Dendritic cell treated with granulocyte-macrophage colony-stimulating factor and Interleukin-4, amounts not matched to agents 40 ng/mL and 50 ng/mL, for 4 days (primary cell): ENCODE measurements around the gene PPIL6.

Experiments used
- H3K27ac Mint-ChIP-seq: one replicate; pipeline ENCODE4 v1.8.0; 2022; ENCODE audit warnings: mild to moderate bottlenecking, mixed read lengths
- H3K27me3 Mint-ChIP-seq: one replicate; pipeline ENCODE4 v1.8.0; 2022; ENCODE audit warnings: mild to moderate bottlenecking, mixed read lengths
- H3K36me3 Mint-ChIP-seq: one replicate; pipeline ENCODE4 v1.8.0; 2022; ENCODE audit warnings: low read depth, mixed read lengths
- H3K4me1 Mint-ChIP-seq: one replicate; pipeline ENCODE4 v1.8.0; 2022; ENCODE audit warnings: low read depth, mixed read lengths
- H3K4me3 Mint-ChIP-seq: one replicate; pipeline ENCODE4 v1.8.0; 2022; ENCODE audit warnings: mild to moderate bottlenecking, moderate library complexity, mixed read lengths
- H3K9me3 Mint-ChIP-seq: one replicate; pipeline ENCODE4 v1.8.0; 2022; ENCODE audit warnings: mixed read lengths
- intact Hi-C: fragments of 100-400 bp; cut with micrococcal nuclease; formaldehyde crosslinking; loops from one replicate; pipeline ENCODE4 v1.15.0; 2022

PPIL6 gene

GRCh38 chr6:109429496-109429895, 10.9 kb downstream of the PPIL6 start:
- Mint-ChIP-seq H3K27me3 (peaks cover 2% of the 10 kb centered on the region), H3K27ac (no peak overlapping the region), H3K4me3 (no peak overlapping the region), H3K4me1 (peaks cover 7% of the 10 kb centered on the region), H3K9me3 (no peaks in the 10 kb centered on the region), H3K36me3 (no peaks in the 10 kb centered on the region)
- intact Hi-C loops, result no loop called here

GRCh38 chr6:109428889-109429477, 11.4 kb downstream of the PPIL6 start:
- H3K4me3 Mint-ChIP-seq, result no peak overlapping the region
- no peaks in the 10 kb centered on the region for H3K9me3 Mint-ChIP-seq
- H3K36me3 Mint-ChIP-seq, result no peaks in the 10 kb centered on the region
- H3K4me1 Mint-ChIP-seq, result peaks cover 6% of the 10 kb centered on the region
- H3K27me3 Mint-ChIP-seq, result peaks cover 2% of the 10 kb centered on the region
- intact Hi-C loops, result no loop called here
- H3K27ac Mint-ChIP-seq, result no peak overlapping the region

- no peaks in the 10 kb centered on the region for H3K36me3 Mint-ChIP-seq
- no peak overlapping the region for H3K27ac Mint-ChIP-seq
- no peak overlapping the region for H3K4me3 Mint-ChIP-seq
- no peaks in the 10 kb centered on the region for H3K9me3 Mint-ChIP-seq
- intact Hi-C loops, result no loop called here
- H3K4me1 Mint-ChIP-seq, result no peaks in the 10 kb centered on the region
- no peaks in the 10 kb centered on the region for H3K27me3 Mint-ChIP-seq
Measured at GRCh38 chr6:109424946-109425345, 15.5 kb downstream of the PPIL6 start.

- intact Hi-C loops, result no loop called here
- H3K9me3 Mint-ChIP-seq, result no peaks in the 10 kb centered on the region
- H3K36me3 Mint-ChIP-seq, result no peaks in the 10 kb centered on the region
- H3K4me1 Mint-ChIP-seq, result no peaks in the 10 kb centered on the region
- H3K27ac Mint-ChIP-seq, result no peak overlapping the region
- no peak overlapping the region for H3K4me3 Mint-ChIP-seq
- no peaks in the 10 kb centered on the region for H3K27me3 Mint-ChIP-seq
Measured at GRCh38 chr6:109421184-109421583, 19.2 kb downstream of the PPIL6 start.

GRCh38 chr6:109420751-109421150, 19.7 kb downstream of the PPIL6 start:
- H3K27me3 Mint-ChIP-seq, result no peaks in the 10 kb centered on the region
- no peak overlapping the region for H3K27ac Mint-ChIP-seq
- intact Hi-C loops, result no loop called here
- H3K4me1 Mint-ChIP-seq, result no peaks in the 10 kb centered on the region
- no peaks in the 10 kb centered on the region for H3K36me3 Mint-ChIP-seq
- H3K9me3 Mint-ChIP-seq, result no peaks in the 10 kb centered on the region
- no peak overlapping the region for H3K4me3 Mint-ChIP-seq

DNA sequence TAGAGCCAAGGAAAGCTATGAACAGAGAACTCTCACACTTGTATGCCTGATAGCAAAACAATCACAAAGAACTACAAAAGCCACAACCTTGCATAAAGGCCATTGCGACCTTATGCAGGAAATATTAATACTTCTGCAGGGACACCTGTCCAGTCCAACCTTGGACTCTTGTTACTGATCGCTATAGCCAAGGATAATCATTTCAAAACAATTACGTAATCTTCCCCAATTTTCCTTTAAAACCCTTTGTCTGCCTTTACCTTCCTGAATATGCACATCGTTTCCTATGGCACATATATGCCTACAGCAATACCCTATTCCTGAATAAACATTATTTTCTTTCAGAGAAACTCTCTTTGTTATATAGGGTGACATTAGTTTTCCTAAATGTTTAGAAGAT, 22.8 kb downstream of the PPIL6 start:
- Mint-ChIP-seq H3K27ac (no peak overlapping the region), H3K27me3 (peaks cover 1% of the 10 kb centered on the region), H3K4me1 (no peaks in the 10 kb centered on the region), H3K36me3 (no peaks in the 10 kb centered on the region), H3K9me3 (no peaks in the 10 kb centered on the region), H3K4me3 (no peak overlapping the region)
- intact Hi-C loops, result no loop called here

DNA sequence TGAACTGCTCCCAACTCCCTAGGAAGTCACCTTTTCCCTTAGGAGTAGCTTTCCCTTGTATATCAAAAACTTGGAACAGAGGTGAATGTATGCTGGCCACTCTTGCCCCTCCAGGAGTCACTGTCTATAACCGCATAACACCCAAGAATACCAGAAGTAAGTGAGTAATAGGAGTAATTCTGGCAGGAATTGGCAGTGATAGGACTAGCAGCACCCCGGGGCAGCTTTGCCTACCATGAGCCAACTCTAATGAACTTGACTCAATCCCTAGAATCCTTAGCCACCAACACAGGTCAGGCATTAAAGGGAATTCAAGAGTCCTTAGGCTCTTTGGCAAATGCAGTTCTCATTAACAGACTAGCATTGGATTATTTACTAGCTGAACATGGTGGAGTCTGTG, 29.4 kb downstream of the PPIL6 start:
- H3K27ac Mint-ChIP-seq, result no peak overlapping the region
- intact Hi-C loops, result no loop called here
- H3K9me3 Mint-ChIP-seq, result no peaks in the 10 kb centered on the region
- H3K27me3 Mint-ChIP-seq, result peaks cover 4% of the 10 kb centered on the region
- no peak overlapping the region for H3K4me3 Mint-ChIP-seq
- H3K36me3 Mint-ChIP-seq, result no peaks in the 10 kb centered on the region
- H3K4me1 Mint-ChIP-seq, result peaks cover 4% of the 10 kb centered on the region

DNA sequence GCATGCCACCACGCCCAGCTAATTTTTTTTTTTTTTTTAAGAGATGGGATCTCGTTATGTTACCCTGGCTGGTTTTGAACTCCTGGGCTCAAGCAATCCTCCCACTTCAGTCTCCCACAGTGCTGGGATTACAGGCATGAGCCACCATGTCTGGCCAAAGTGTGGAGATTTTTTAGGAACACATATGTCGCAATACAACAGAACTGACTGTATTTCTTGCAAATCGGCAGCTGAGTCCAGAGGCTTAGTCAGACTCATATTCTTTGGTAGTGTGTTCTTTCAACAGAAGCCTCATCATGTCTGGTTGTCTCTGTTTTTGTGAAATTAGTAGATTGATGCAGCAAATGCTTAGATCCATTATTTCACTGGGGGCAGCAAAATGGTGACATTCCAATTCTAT, 34.2 kb downstream of the PPIL6 start:
- no peak overlapping the region for H3K4me3 Mint-ChIP-seq
- intact Hi-C loops, result no loop called here
- H3K36me3 Mint-ChIP-seq, result no peaks in the 10 kb centered on the region
- H3K4me1 Mint-ChIP-seq, result peaks cover 5% of the 10 kb centered on the region
- H3K9me3 Mint-ChIP-seq, result no peaks in the 10 kb centered on the region
- no peaks in the 10 kb centered on the region for H3K27me3 Mint-ChIP-seq
- no peak overlapping the region for H3K27ac Mint-ChIP-seq

DNA sequence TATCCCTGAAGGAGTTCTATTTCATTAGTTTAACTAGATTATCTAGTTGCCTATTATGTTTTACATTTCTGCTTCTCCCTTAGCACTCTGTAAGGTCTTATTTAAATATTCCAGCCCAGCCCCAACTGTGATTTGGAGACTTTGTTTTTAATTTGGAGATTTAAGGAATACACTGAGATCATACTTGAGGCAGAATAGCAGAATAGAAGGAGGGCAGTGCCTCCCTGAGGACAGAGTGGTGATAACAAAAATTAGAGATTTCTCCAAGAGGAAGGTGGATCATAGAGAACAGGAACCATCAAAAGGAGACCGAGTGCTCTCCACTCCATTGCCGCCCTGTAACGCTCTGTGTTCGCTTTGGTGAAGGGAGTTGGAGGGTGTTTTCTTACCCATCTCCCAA, 43.4 kb downstream of the PPIL6 start:
- intact Hi-C loops, result loop anchor here (1.0 kb wide), 1 partner anchor 209 kb away; no protein-coding TSS in a partner anchor
- H3K27me3 Mint-ChIP-seq, result no peaks in the 10 kb centered on the region
- H3K4me1 Mint-ChIP-seq, result peaks cover 26% of the 10 kb centered on the region
- no peak overlapping the region for H3K4me3 Mint-ChIP-seq
- H3K9me3 Mint-ChIP-seq, result no peaks in the 10 kb centered on the region
- H3K36me3 Mint-ChIP-seq, result no peaks in the 10 kb centered on the region
- H3K27ac Mint-ChIP-seq, result no peak overlapping the region

DNA sequence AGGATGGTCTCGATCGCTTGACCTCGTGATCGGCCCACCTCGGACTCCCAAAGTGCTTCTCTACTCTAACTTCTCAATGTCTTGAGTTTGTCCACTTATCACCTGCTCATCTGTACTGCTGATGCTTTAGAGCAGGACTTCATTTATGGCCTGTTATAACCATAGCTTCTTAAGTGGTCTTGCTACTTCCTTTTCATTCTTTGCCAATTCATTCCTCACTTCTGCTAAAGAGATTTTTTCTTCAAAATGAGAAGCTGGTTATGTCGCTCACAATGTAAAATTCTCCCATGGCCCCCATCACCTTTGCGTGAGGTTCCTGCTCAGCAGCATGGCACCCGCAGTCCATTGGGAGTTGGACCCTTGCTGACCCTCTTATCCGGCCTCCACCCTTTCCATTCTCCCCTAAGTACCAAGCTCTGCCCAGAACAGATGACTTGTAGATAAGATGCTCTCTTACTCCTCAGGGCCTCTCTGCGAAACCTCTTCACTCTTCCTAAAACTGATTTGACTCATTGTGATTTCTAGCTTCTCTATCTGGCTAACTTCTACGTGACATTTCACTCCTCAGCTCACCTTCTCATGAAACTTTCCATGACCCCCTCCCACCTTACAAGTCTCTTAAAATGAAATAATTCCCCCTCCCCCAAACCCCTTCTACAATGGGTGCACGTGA, 44.2 kb downstream of the PPIL6 start:
- no peaks in the 10 kb centered on the region for H3K27me3 Mint-ChIP-seq
- H3K27ac Mint-ChIP-seq, result no peak overlapping the region
- no peaks in the 10 kb centered on the region for H3K9me3 Mint-ChIP-seq
- H3K4me3 Mint-ChIP-seq, result no peak overlapping the region
- no peaks in the 10 kb centered on the region for H3K36me3 Mint-ChIP-seq
- peaks cover 29% of the 10 kb centered on the region for H3K4me1 Mint-ChIP-seq
- intact Hi-C loops, result no loop called here

- peak overlapping the region; percentile 60 for H3K27ac Mint-ChIP-seq
- no peak overlapping the region for H3K4me3 Mint-ChIP-seq
- no peaks in the 10 kb centered on the region for H3K9me3 Mint-ChIP-seq
- no peaks in the 10 kb centered on the region for H3K36me3 Mint-ChIP-seq
- no peaks in the 10 kb centered on the region for H3K27me3 Mint-ChIP-seq
- H3K4me1 Mint-ChIP-seq, result peaks cover 45% of the 10 kb centered on the region
- intact Hi-C loops, result no loop called here
Measured at GRCh38 chr6:109393886-109394281, 46.5 kb downstream of the PPIL6 start.

- Mint-ChIP-seq H3K9me3 (no peaks in the 10 kb centered on the region), H3K27ac (peak overlapping the region; percentile 60), H3K36me3 (no peaks in the 10 kb centered on the region), H3K27me3 (no peaks in the 10 kb centered on the region), H3K4me3 (no peak overlapping the region), H3K4me1 (peaks cover 45% of the 10 kb centered on the region)
- intact Hi-C loops, result no loop called here
Measured at GRCh38 chr6:109393157-109393885, 47.1 kb downstream of the PPIL6 start.

DNA sequence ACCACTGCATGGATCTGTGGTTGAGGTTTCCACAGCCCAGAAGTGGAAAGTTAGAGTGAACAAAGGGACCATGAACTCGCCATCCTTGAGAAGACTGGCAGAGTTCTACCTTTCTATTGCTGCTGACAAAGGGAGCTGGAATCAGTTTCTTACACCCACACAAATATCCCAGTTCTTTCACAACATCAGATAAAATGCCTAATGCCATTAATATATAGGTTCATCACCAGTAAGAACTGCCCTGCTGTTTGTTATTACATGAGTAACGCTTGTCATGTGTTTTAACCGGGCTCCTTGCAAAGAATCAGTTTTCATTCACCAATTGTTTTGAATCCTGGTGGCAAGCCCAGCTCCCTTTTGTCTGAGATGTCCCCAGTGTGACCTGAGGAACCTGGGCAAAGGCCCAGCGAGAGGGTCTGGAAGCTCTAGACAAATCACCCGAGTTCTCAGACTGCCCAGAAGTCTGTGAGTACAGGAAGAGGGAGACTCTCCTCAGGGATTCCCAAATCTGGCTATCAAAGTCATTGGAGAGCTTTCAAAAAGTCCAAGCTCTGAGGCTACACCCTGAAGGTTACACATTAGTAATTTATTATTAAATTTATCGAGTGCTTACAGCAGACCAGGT, 50.7 kb downstream of the PPIL6 start:
- Mint-ChIP-seq H3K36me3 (no peaks in the 10 kb centered on the region), H3K4me3 (no peak overlapping the region), H3K27ac (no peak overlapping the region), H3K27me3 (no peaks in the 10 kb centered on the region), H3K4me1 (peaks cover 43% of the 10 kb centered on the region), H3K9me3 (no peaks in the 10 kb centered on the region)
- intact Hi-C loops, result no loop called here

- Mint-ChIP-seq H3K27ac (no peak overlapping the region), H3K27me3 (no peaks in the 10 kb centered on the region), H3K9me3 (no peaks in the 10 kb centered on the region), H3K4me1 (peaks cover 36% of the 10 kb centered on the region), H3K36me3 (peaks cover under 1% of the 10 kb centered on the region), H3K4me3 (no peak overlapping the region)
- intact Hi-C loops, result no loop called here
Measured at GRCh38 chr6:109388265-109388664, 52.2 kb downstream of the PPIL6 start.
